Subcutaneous adipose tissue (tissue), 4 donors: ENCODE measurements around the gene C2orf80. TPM values are rescaled to one million over a fixed set of nuclear protein-coding genes. Genes with fewer than 3 reads are reported as not detected.
"Not testable (repeated sequence)": the region's sequence is repeated elsewhere in the genome, so short reads cannot be mapped to it uniquely, and the experiment has no call there.

ENCODE experiments used
- total RNA-seq, 4 donors: library from RNA; depleted of rRNA; stranded (reverse); fragments of >200 nt; gene quantifications; one replicate each; pipeline ENCODE4 v1.1.0, GENCODE V29; 2016
- TF ChIP-seq, protein P1 (sequence below): fragments of 450-650 bp; IDR thresholded peaks from one replicate; pipeline ENCODE4 v1.5.1; 2016; ENCODE audit warnings: low read depth, mild to moderate bottlenecking, control low read depth, antibody characterized with exemption, moderate library complexity

The C2orf80 gene
- total RNA-seq, 4 donors from 2014 or later, result not detected

DNA sequence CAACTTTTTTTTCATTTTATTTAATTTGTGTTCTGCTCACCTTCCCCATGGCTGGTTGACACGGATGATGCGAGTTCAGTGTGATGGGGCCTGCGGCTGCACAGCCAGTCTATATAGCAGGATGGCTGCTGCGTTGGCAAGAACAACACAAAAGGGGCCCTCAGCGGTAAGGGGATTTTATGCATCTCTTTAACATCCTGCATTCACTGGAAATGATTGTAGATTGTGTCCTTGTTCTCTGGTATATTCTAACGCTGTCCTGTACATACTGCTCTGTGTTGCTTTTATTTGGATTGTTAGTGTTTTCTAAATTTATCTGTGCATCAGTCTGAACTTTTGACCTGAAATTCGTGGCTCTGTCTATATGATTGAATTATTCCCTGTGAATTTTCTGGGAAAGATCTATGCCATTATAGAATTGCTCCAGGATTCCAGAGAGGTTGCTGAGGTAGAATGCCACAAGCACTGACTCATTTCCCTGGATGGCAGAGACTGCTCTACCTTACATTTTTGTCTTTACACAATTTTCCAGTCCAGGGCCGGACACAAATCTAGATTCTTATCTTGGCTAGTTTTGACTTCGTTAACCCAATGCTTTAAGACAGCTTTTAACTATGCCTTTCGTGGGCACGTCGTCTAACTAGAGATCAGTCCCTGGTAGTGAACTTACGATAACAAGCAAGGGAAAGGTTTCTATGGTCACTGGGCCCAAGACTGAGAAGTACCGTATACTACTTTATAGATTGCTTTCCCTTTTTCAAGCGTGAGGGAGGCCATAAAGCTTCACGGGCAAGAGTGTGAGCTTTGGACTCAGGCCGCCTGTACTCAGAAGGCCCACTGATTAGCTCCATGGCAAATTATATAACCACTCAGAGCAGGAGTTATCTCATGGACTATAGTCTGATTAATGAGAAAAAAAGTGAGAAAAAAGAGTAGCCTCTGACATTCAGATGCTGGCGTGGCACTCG is 59.8 kb downstream of the C2orf80 start, which contains the start of gene CRYGC:
Gene CRYGC, minus strand, starts transcription at position 85 of the 968 bp plus-strand sequence. Its CDS starts 36 bp downstream, at position 49.
- TF ChIP-seq, protein P1, sequence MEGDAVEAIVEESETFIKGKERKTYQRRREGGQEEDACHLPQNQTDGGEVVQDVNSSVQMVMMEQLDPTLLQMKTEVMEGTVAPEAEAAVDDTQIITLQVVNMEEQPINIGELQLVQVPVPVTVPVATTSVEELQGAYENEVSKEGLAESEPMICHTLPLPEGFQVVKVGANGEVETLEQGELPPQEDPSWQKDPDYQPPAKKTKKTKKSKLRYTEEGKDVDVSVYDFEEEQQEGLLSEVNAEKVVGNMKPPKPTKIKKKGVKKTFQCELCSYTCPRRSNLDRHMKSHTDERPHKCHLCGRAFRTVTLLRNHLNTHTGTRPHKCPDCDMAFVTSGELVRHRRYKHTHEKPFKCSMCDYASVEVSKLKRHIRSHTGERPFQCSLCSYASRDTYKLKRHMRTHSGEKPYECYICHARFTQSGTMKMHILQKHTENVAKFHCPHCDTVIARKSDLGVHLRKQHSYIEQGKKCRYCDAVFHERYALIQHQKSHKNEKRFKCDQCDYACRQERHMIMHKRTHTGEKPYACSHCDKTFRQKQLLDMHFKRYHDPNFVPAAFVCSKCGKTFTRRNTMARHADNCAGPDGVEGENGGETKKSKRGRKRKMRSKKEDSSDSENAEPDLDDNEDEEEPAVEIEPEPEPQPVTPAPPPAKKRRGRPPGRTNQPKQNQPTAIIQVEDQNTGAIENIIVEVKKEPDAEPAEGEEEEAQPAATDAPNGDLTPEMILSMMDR, result no peak

DNA sequence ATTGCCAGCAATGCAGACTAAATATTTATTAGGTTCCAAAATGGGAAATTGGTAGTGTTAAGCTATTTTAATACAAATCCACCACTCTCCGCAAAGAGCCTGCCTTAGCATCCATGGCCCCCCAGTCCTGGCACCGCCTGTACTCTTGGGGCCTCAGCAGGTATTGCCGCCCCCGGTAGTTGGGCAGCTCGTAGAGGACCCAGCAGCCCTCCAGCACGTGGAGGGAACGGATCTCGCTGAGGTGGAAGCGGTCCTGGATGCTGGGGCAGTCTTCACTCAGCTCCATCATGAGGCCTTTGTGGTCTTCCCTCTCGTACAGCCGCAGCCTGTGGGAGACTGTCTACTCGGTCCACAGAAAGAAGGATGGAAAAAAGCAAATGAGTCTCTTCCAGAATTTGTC is 61.7 kb downstream of the C2orf80 start:
- TF ChIP-seq, protein P1, result no peak

DNA sequence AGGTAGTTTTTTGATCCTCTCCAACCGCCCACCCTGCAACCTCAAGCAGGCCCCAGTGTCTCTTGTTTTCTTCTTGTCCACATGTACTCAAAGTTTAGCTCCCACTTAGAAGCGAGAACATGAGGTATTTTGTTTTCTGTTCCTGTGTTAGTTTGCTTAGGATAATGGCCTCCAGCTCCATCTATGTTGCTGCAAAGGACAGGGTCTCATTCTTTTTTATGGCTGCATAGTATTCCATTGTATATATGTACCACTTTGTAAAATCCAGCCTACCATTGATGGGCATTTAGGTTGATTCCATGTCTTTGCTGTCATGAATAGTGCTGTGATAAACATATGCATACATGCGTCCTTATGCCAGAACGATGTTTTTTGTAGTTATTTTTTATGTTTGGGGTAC is 62.7 kb downstream of the C2orf80 start:
- TF ChIP-seq, protein P1, result no peak

DNA sequence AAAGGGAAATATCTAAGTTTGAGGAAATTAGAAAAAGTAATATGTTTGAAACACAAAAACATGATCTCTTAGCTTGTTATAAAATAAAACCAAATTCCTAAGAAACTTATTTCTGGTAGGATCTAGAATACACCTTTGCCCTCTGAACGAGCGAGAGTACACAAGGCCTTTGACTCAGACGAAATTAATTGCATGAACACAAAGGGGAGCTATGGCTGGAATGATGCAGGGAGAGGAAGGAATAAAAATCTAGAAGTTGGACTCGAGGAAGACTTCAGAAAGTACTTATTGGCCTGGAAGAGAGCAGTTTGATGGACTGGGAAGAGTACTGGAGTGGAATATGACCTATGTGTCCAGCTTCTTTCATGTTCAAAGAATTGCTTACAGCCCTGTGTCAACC is 64.6 kb downstream of the C2orf80 start:
- TF ChIP-seq, protein P1, result no peak

DNA sequence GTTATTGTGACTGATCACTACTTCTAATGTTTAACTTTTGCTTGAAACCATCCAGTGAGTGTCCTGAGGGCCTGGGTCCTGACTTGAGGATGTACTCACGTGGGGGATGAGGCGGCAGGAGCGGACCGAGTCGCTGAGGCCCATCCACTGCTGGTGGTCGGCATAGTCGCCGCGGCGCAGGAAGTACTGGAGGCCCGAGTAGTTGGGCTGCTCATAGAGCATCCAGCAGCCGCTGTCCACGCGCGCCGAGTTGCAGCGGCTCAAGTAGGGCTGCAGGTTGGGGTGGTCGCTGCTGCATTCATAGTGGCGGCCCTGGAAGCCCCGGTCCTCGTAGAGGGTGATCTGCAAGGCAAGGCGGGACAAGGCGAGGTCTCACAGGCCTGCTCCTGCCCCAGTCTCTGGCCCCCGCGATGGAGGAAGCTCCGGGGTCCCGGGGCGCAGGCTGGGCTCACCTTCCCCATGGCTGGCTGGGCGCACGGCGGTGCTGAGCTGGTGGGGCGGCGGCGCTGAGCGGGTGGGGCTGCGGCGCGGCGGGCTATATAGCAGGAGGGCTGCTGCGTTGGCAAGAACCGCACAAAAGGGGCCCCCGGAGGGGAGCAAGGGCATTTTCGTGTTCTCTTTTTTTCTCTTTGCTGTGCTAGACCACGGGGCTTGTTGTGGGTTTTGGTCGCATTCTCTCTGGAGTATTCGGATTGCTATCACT is 65.7 kb downstream of the C2orf80 start, which contains the start of gene CRYGD:
Gene CRYGD, minus strand, starts transcription at position 512 of the 703 bp plus-strand sequence. Its CDS starts 51 bp downstream, at position 461.
- TF ChIP-seq, protein P1, result not testable (repeated sequence)

DNA sequence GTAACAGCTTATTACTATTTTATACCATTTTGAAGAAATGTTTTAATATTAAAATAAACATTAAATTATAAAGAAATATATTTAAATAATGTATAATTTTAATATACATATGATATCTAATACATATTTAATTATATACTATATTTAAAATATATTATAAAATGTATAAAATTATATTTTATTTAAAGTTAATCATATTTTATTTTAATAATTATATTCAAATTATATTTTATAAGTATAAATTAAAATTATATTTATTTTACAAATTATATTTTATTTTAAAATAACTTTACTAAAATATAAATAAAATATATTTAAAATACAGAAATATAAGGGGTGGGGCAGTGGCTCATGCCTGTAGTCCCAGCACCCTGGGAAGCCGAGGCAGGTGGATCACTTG is 67.6 kb downstream of the C2orf80 start:
- TF ChIP-seq, protein P1, result no peak

DNA sequence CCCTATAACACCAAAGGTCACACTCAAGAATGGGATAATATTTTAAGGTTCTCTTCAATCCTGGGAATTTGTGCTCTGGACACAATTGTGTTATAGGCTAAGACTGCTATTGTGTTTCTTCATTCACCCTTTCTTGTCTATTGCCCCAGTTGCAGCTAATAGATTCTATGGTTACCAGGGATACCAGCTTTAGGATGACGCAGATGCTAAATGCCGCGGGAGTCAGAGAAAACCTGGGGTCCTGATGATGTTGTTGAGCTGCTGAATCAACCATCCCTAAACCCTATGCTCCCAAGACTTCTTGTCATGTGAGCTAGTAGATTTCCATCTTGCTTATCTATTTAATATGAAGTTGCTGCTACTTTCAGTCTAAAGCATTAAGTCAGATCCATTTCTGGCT is 70.9 kb downstream of the C2orf80 start:
- TF ChIP-seq, protein P1, result no peak
